KG1 (cell line): ENCODE measurements around the gene RND3.

Experiments used
- DNase-seq: peaks from one replicate; lab custom pipeline; 2025; lab: John Stamatoyannopoulos, UW

Gene RND3

GRCh38 chr2:150438654-150439053, 48.8 kb downstream of the RND3 start:
- DNase-seq: no peak

DNA sequence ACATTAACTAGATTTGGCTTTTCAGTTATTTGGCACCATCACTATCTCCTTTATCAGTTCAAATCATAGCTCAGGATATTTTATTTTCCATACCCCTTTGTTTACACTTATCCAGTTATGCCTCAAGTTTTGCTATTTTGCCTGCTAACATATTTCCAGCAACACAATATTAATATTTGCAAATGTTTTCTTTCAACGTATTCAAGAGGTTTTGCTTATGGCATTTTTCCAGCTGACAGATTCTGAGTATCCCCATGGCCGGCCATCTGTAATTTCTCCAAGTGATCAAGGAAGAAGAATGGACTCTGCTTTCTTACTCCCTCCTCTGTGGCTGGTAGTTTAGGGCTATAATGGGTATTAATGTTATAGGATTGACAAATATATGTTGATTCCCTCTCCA, 49.4 kb downstream of the RND3 start:
- DNase-seq: no peak

- no peak for DNase-seq
Observed at GRCh38 chr2:150432312-150432625, 55.2 kb downstream of the RND3 start.

- DNase-seq: no peak
Observed at GRCh38 chr2:150431561-150432311, 55.7 kb downstream of the RND3 start.

DNA sequence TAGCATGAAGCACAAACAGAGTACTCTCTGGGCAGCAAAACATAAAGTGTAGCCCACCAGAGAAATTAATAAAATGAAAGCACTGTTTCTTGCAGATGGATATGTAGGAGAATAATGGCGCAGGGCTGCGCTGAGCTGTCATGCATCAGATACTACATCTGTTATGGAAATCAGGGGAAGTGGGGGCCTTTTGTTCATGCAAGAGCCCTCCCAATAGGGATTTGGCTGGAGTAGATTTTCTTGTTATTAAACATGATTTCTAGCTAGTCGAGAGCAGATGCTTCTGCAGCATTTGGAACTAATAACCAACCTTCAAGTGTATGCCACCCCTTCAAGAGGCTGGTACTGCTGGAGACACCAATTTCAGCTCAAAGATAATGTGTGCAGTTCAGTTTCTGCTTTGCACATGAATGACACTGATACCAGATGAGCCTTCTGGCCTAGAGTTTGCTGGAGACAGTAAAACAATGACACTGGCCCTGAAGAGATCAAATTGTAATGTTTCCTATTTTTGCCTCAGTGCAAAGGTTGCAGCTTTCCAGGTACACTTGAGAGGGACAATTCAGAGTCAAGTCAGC, 58.0 kb downstream of the RND3 start:
- DNase-seq: no peak

- DNase-seq: no peak
Observed at GRCh38 chr2:150428641-150429040, 58.8 kb downstream of the RND3 start.

- DNase-seq: no peak
Observed at GRCh38 chr2:150427298-150427697, 60.2 kb downstream of the RND3 start.

DNA sequence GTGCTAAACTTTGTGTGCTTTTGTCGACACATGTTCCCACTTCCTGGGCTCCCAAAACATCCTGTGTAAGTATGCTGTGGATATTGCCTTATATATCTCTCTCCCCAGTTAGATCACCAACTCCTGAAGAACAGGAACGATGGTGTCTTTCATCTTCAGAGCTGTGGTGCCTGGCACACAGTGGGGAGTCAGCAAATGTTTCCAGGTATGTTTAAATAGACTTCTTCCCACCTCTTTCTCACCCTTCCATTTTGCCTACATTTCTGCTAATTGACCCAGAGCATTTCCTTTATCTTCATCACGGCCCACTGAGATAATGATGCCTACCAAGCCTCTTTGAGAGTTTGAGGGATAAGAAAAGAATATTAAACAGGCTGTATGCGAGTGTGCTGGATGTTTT, 60.7 kb downstream of the RND3 start:
- no peak for DNase-seq

GRCh38 chr2:150426315-150426714, 61.2 kb downstream of the RND3 start:
- no peak for DNase-seq

- DNase-seq: no peak
Observed at GRCh38 chr2:150425121-150425955, 62.1 kb downstream of the RND3 start.

GRCh38 chr2:150424406-150424805, 63.1 kb downstream of the RND3 start:
- no peak for DNase-seq

DNA sequence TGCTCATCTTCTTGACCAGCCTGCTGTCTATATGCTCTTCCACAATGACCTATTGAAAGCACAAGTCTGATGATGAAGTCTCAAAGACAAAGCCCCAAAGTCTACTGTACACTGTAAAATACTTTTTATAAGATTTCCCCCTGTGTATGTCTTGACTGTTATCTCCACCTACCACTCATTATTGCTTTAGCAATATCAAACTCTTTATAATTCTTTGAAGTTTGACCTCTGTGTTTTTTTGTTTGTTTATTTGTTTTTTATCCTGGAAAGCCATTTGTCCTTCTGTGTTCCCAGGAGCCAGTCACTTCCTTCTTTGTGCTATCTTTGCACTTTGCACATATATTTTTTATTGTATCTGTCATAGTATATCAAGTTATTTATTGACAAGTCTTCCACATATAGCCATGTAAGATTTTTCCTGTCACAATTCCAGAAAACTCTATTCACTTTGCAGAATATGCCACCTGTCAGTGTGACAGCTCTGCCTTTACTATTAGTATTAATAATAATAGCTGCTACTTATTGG, 66.3 kb downstream of the RND3 start:
- DNase-seq: no peak

DNA sequence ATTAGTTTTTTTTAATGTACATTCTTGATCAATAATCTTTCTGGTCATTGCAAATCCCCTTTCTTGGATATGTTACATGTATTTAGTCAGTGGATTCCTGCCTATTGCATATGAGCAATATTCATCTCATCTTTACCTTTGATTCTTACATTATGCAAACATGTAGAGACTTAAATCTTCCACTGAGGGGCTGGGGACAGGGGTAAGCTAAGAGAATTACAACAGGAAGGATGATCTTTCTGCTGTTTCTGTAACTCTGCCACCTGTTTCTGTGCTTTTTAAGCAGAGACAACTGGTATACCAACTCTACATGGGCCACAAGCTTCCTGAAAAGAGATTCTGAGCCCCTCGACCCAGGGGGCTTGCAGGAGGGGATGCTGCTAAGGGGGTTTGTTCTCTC, 68.6 kb downstream of the RND3 start:
- DNase-seq: no peak
